H1 (cell line): ENCODE data around the gene EEPD1. TPM values are rescaled to one million over a fixed set of nuclear protein-coding genes. Genes with fewer than 3 reads are reported as not detected.

Experiments
- CTCF ChIA-PET: fragments of 300-600 bp; sonication (Branson Sonifier 250); formaldehyde crosslinking; loops from one replicate; lab custom pipeline; 2021; ENCODE audit not compliant: partially characterized antibody; lab: Charles Lee
- POLR2A ChIA-PET: fragments of 300-600 bp; sonication (Branson Sonifier 250); formaldehyde crosslinking; loops from one replicate; lab custom pipeline; 2021; ENCODE audit warnings: inconsistent platforms; ENCODE audit not compliant: partially characterized antibody; lab: Charles Lee
- DNase-seq, 2 experiments: peaks; one replicate each; pipeline versions ENCODE4 v3.0.0 to v3.0.0-alpha.2; 2010 to 2022; ENCODE audit warnings: low spot score in 2 of 2, low read depth in 1 of 2, mixed read lengths in 1 of 2
- FAIRE-seq: peaks from 2 replicates; lab custom pipeline; 2011; peaks lifted over from hg19 to GRCh38; lab: Jason Lieb, UNC
- H2AFZ ChIP-seq: 2 replicates; pipeline ENCODE4 v1.8.1; 2012; ENCODE audit warnings: low read length, inconsistent platforms
- H2AK5ac ChIP-seq: 2 replicates; pipeline ENCODE4 v1.6.1; 2013; ENCODE audit warnings: low read depth, low read length
- H2BK120ac ChIP-seq: replicated peaks from 2 replicates; pipeline ENCODE3; 2013; ENCODE audit warnings: low read depth, low read length, inconsistent platforms
- H2BK12ac ChIP-seq: 2 replicates; pipeline ENCODE4 v1.6.1; 2013; ENCODE audit warnings: low read depth, low read length
- H2BK15ac ChIP-seq: 2 replicates; pipeline ENCODE4 v1.6.1; 2013; ENCODE audit warnings: low read length
- H2BK20ac ChIP-seq: 2 replicates; pipeline ENCODE4 v1.6.1; 2013; ENCODE audit warnings: low read length
- H2BK5ac ChIP-seq: 2 replicates; pipeline ENCODE4 v1.6.1; 2013; ENCODE audit warnings: low read depth, low read length
- H3K14ac ChIP-seq: 2 replicates; pipeline ENCODE4 v1.6.1; 2013; ENCODE audit warnings: inconsistent platforms; ENCODE audit not compliant: insufficient read length
- H3K18ac ChIP-seq: 2 replicates; pipeline ENCODE4 v1.6.1; 2013; ENCODE audit warnings: low read length; ENCODE audit errors: extremely low read depth
- H3K23ac ChIP-seq: 2 replicates; pipeline ENCODE4 v1.6.1; 2013; ENCODE audit warnings: inconsistent platforms; ENCODE audit not compliant: insufficient read length
- H3K23me2 ChIP-seq: 2 replicates; pipeline ENCODE4 v1.6.1; 2013; ENCODE audit warnings: low read depth, low read length
- H3K27ac ChIP-seq: 2 replicates; pipeline ENCODE4 v1.6.1; 2011; ENCODE audit warnings: low read depth, low read length, inconsistent platforms
- H3K27me3 ChIP-seq, 4 experiments: replicated peaks in 1 of 4; 1 replicate in 1 of 4; 2 replicates in 3 of 4; pipeline versions ENCODE4 v1.6.1 to v1.8.1; 2011 to 2013; ENCODE audit warnings: low read length in 3 of 4, mild to moderate bottlenecking in 3 of 4, inconsistent platforms in 2 of 4, mixed read lengths in 2 of 4, moderate library complexity in 1 of 4; ENCODE audit not compliant: control insufficient read depth in 3 of 4, insufficient read depth in 3 of 4; ENCODE audit errors: extremely low read depth in 1 of 4
- H3K36me3 ChIP-seq, 4 experiments: 2 replicates each; pipeline versions ENCODE4 v1.6.1 to v1.8.1; 2011 to 2013; ENCODE audit warnings: mild to moderate bottlenecking in 4 of 4, low read length in 3 of 4, moderate library complexity in 2 of 4, control low read depth in 1 of 4, inconsistent platforms in 1 of 4; ENCODE audit not compliant: insufficient read depth in 4 of 4, control insufficient read depth in 2 of 4
- H3K4ac ChIP-seq: replicated peaks from 2 replicates; pipeline ENCODE3; 2013; ENCODE audit warnings: low read length, low read depth, mixed read lengths, inconsistent platforms; ENCODE audit not compliant: insufficient read length
- H3K4me1 ChIP-seq, 4 experiments: replicated peaks in 1 of 4; 1 replicate in 1 of 4; 2 replicates in 3 of 4; pipeline versions ENCODE4 v1.6.1 to v1.8.1; 2011 to 2013; ENCODE audit warnings: low read length in 3 of 4, inconsistent platforms in 2 of 4, mixed read lengths in 1 of 4; ENCODE audit not compliant: insufficient read depth in 4 of 4, control insufficient read depth in 3 of 4
- H3K4me2 ChIP-seq, 2 experiments: 2 replicates each; pipeline versions ENCODE4 v1.6.1 to v1.8.1; 2011 to 2013; ENCODE audit warnings: low read depth in 2 of 2, low read length in 2 of 2, control low read depth in 1 of 2, inconsistent platforms in 1 of 2, mild to moderate bottlenecking in 1 of 2; ENCODE audit not compliant: insufficient read depth in 1 of 2
- H3K4me3 ChIP-seq, 4 experiments: fragments of 200-600, 300-600 bp in 1 of 4; sonication (generic), shearing (Covaris generic), sonication (Bioruptor Twin) in 1 of 4; 2 replicates each; pipeline versions ENCODE4 v1.5.1 to v1.8.1; 2011 to 2016; ENCODE audit warnings: low read length in 4 of 4, low read depth in 3 of 4, control low read depth in 2 of 4, inconsistent platforms in 2 of 4, mild to moderate bottlenecking in 2 of 4, mixed read lengths in 1 of 4, moderate library complexity in 1 of 4; ENCODE audit not compliant: insufficient read depth in 2 of 4; ENCODE audit errors: extremely low read depth in 1 of 4
- H3K56ac ChIP-seq: replicated peaks from 2 replicates; pipeline ENCODE3; 2013; ENCODE audit warnings: low read depth, mild to moderate bottlenecking, mixed read lengths, low read length, inconsistent platforms; ENCODE audit not compliant: insufficient read length
- H3K79me1 ChIP-seq: 2 replicates; pipeline ENCODE4 v1.6.1; 2013; ENCODE audit warnings: low read depth, low read length, control low read depth
- H3K79me2 ChIP-seq, 2 experiments: 2 replicates each; pipeline versions ENCODE4 v1.6.1 to v1.8.1; 2012 to 2013; ENCODE audit warnings: low read length in 2 of 2, mild to moderate bottlenecking in 2 of 2, inconsistent platforms in 1 of 2; ENCODE audit not compliant: insufficient read depth in 2 of 2, control insufficient read depth in 1 of 2
- H3K9ac ChIP-seq, 4 experiments: replicated peaks in 1 of 4; 1 replicate in 1 of 4; 2 replicates in 3 of 4; pipeline versions ENCODE4 v1.6.1 to v1.8.1; 2011 to 2013; ENCODE audit warnings: low read depth in 3 of 4, low read length in 3 of 4, control low read depth in 2 of 4, mild to moderate bottlenecking in 2 of 4, moderate library complexity in 2 of 4, inconsistent platforms in 1 of 4; ENCODE audit errors: extremely low read depth in 1 of 4
- H3K9me3 ChIP-seq, 2 experiments: 2 replicates each; pipeline versions ENCODE4 v1.6.1 to v1.8.1; 2012 to 2013; ENCODE audit warnings: mild to moderate bottlenecking in 2 of 2, moderate library complexity in 2 of 2, control low read depth in 1 of 2, inconsistent platforms in 1 of 2, low read depth in 1 of 2, low read length in 1 of 2, mixed read lengths in 1 of 2; ENCODE audit not compliant: insufficient read depth in 2 of 2
- H4K20me1 ChIP-seq, 2 experiments: replicated peaks in 1 of 2; 2 replicates each; pipeline versions ENCODE3 to v1.8.1; 2011 to 2013; ENCODE audit warnings: inconsistent platforms in 2 of 2, low read length in 2 of 2, mild to moderate bottlenecking in 1 of 2; ENCODE audit not compliant: insufficient read depth in 2 of 2, control insufficient read depth in 1 of 2
- H4K5ac ChIP-seq: 2 replicates; pipeline ENCODE4 v1.6.1; 2013; ENCODE audit warnings: low read length, low read depth, mixed read lengths, inconsistent platforms; ENCODE audit not compliant: insufficient read length
- H4K8ac ChIP-seq: 2 replicates; pipeline ENCODE4 v1.8.0; 2013; ENCODE audit warnings: mild to moderate bottlenecking, moderate library complexity, low read length, inconsistent platforms; ENCODE audit not compliant: insufficient read depth; ENCODE audit errors: extremely low read depth
- H4K91ac ChIP-seq: replicated peaks from 2 replicates; pipeline ENCODE3; 2013; ENCODE audit warnings: low read length, mixed read lengths, inconsistent platforms; ENCODE audit not compliant: insufficient read length
- ATF2 ChIP-seq: IDR thresholded peaks from 2 replicates; pipeline ENCODE4 v1.6.1; 2012; ENCODE audit warnings: low read length, inconsistent platforms
- BRCA1 ChIP-seq: IDR thresholded peaks from 2 replicates; pipeline ENCODE4 v1.6.1; 2012; ENCODE audit warnings: low read depth, low read length, improper control_type of control experiment
- EP300 ChIP-seq, 2 experiments: IDR thresholded peaks; 1 replicate in 1 of 2; 2 replicates in 1 of 2; pipeline ENCODE4 v1.6.1; 2011 to 2012; ENCODE audit warnings: low read depth in 2 of 2, low read length in 2 of 2, mild to moderate bottlenecking in 2 of 2, borderline replicate concordance in 1 of 2, inconsistent platforms in 1 of 2, moderate library complexity in 1 of 2
- MAFK ChIP-seq: IDR thresholded peaks from 2 replicates; pipeline ENCODE4 v1.6.1; 2012; ENCODE audit warnings: low read depth, mild to moderate bottlenecking, improper control_type of control experiment, low read length
- MAX ChIP-seq: IDR thresholded peaks from 2 replicates; pipeline ENCODE4 v1.6.1; 2012; ENCODE audit warnings: inconsistent platforms
- SIN3A ChIP-seq, 2 experiments: IDR thresholded peaks in 1 of 2; conservative IDR thresholded peaks in 1 of 2; 2 replicates each; pipeline ENCODE4 v1.6.1; 2011 to 2012; ENCODE audit warnings: low read length in 2 of 2, improper control_type of control experiment in 1 of 2, low read depth in 1 of 2, mild to moderate bottlenecking in 1 of 2
- SP1 ChIP-seq: IDR thresholded peaks from 2 replicates; pipeline ENCODE4 v1.6.1; 2011; ENCODE audit warnings: low read depth, low read length
- SRF ChIP-seq: IDR thresholded peaks from 2 replicates; pipeline ENCODE4 v1.6.1; 2011; ENCODE audit warnings: mild to moderate bottlenecking, low read depth, low read length, moderate library complexity
- TAF7 ChIP-seq: optimal IDR thresholded peaks from 2 replicates; pipeline ENCODE3; 2011; ENCODE audit warnings: low read depth, mild to moderate bottlenecking, inconsistent platforms, low read length, moderate library complexity, borderline replicate concordance
- USF2 ChIP-seq: IDR thresholded peaks from 2 replicates; pipeline ENCODE4 v1.6.1; 2011; ENCODE audit warnings: low read length, improper control_type of control experiment
- WGBS, 2 experiments: shearing (Covaris generic) in 1 of 2; methylation state at CpG; one replicate each; pipeline versions ENCODE4 v1.1.6 to v1.1.7; 2013 to 2015; ENCODE audit warnings: low lambda C conversion rate in 2 of 2, mixed read lengths in 2 of 2, inconsistent platforms in 1 of 2, low coverage in 1 of 2, missing lambda C conversion rate in 1 of 2; ENCODE audit not compliant: insufficient replicate concordance in 2 of 2, insufficient coverage in 1 of 2, insufficient read length in 1 of 2; ENCODE audit errors: extremely low coverage in 1 of 2, missing lambda C conversion rate in 1 of 2; 5-methylcytosine and 5-hydroxymethylcytosine counted together
- polyA plus RNA-seq, 7 experiments: library from polyadenylated mRNA; depleted of rRNA in 3 of 7; stranded (reverse) in 5 of 7; unstranded in 2 of 7; fragments of >200 nt in 5 of 7; fragments of 200-250 nt in 2 of 7; gene quantifications; 1 replicate in 5 of 7; 2 replicates in 1 of 7; 4 replicates in 1 of 7; pipeline versions ENCODE4 v1.2.1 to v1.2.3, GENCODE V29; 2011 to 2013; ENCODE audit warnings: missing spikeins in 2 of 7, mixed read lengths in 2 of 7
- total RNA-seq: library from RNA; stranded (reverse); fragmentation: NEBNext Ultra II Directional; extraction: Animal tissue kit (Norgen Biotek cat#: 25700); gene quantifications from 2 replicates; pipeline ENCODE4 v1.2.1, GENCODE V29; 2021

Gene EEPD1
- total and polyA plus RNA-seq, 2 of the 8 experiments (the other 6 are each of a cell fraction or from before 2014, with no cell fraction given) = 3.1 to 7.8 TPM

- Histone ChIP-seq H4K20me1 (peaks cover 7 to 10% of the 10 kb centered on the region in 2 experiments), H3K9me3 (no peaks in the 10 kb centered on the region), H2BK20ac (no peak overlapping the region), H3K9ac (no peak overlapping the region), H3K18ac (no peak overlapping the region), H2BK5ac (no peak overlapping the region), H3K23ac (no peak overlapping the region), H2BK120ac (no peak overlapping the region), H3K27me3 (peaks cover 0 to 6% (median 0%) of the 10 kb centered on the region in 4 experiments; a peak in 3 of 7 replicates), H3K36me3 (no peaks in the 10 kb centered on the region), H3K79me1 (no peaks in the 10 kb centered on the region; the same call in 1 of the 2 replicates), H3K56ac (no peak overlapping the region), H3K27ac (no peak overlapping the region), H4K5ac (no peak overlapping the region), H3K4me1 (peaks cover 0 to 4% (median 3%) of the 10 kb centered on the region in 4 experiments; a peak in 3 of 7 replicates), H3K79me2 (peaks cover 0 to 8% of the 10 kb centered on the region in 2 experiments; a peak in 1 of 4 replicates), H4K91ac (no peak overlapping the region), H2AFZ (no peak overlapping the region), H3K4me2 (no peak overlapping the region), H2BK12ac (no peak overlapping the region), H2AK5ac (no peak overlapping the region), H3K14ac (no peak overlapping the region), H2BK15ac (no peak overlapping the region), H3K4me3 (no peak overlapping the region), H4K8ac (no peak overlapping the region), H3K4ac (no peak overlapping the region), H3K23me2 (no peaks in the 10 kb centered on the region; the same call in 1 of the 2 replicates)
- POLR2A ChIA-PET = no interaction called here
- CTCF ChIA-PET = interaction anchor here (0.6 to 2.3 kb wide), 7 partner anchors 28 to 1268 kb away, joined by 3 to 6 read pairs (median 3); no protein-coding TSS in a partner anchor
- no peak for FAIRE-seq
- no peak for DNase-seq
- 68% methylated on average over 4 of the region's 5 CpGs; no CpG with 5 or more reads in 1 of the 2 experiments for WGBS, 2 experiments
- TF ChIP-seq ATF2 (no peak), MAX (no peak), SRF (no peak), USF2 (no peak), SP1 (no peak), TAF7 (no peak), SIN3A (conservative IDR thresholded peaks at IDR 0.05 in 1 of 2, IDR thresholded peaks at IDR 0.05 in 1 of 2; ENCODE audit: low read depth in 1 of 2, low read length in 2 of 2) (no peak), MAFK (no peak), BRCA1 (no peak), EP300 (IDR thresholded peaks at IDR 0.05; ENCODE audit: borderline replicate concordance in 1 of 2, low read depth in 2 of 2, low read length in 2 of 2) (no peak)
These were observed 7.3 kb downstream of the EEPD1 start for GRCh38 chr7:36160313-36160712.
